IPS-NIHi7 (cell line): ENCODE results near the gene SORBS1.

Experiments used
- DNase-seq: peaks from one replicate; pipeline ENCODE4 v3.0.0; 2012; ENCODE audit warnings: mixed read lengths; ENCODE audit errors: extremely low spot score

The SORBS1 gene

DNA sequence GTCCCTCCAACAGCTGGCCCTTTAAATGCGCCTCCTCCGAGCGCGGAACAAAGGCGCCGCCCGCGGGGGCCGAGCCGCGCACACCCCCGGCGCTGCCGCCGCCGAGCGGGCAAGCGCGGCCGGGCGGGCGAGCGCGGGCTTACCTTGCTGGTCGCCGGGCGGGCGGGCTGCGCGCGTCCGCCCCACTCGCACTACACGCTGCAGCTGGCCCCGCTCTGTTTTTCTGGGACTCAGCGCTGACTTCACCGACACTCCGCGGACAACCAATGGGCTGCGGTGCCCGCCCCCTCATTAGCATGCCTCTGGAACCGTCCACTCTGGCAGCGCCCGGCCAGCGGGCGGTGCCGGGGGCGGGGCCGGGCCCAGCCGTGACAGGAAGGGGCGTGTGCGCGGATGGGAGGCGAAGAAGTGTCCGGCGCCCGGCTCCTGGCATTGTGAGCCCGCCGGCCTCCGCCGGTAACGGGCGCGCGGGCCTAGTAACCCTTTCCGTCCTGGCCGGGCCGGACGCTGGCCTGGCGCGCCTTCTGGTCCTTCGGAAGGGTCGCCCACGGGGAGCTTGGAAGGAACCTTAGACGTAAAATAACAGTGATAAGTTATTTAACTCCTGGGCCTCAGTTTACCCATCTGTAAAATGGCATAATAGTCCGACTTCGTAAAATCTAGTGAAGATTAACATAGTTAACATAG lies at the start of gene SORBS1:
Gene SORBS1, minus strand, starts transcription at position 195 of the 687 bp plus-strand sequence. CDS start 120,236 bp downstream, outside the sequence.
- DNase-seq: peak; percentile 99

DNA sequence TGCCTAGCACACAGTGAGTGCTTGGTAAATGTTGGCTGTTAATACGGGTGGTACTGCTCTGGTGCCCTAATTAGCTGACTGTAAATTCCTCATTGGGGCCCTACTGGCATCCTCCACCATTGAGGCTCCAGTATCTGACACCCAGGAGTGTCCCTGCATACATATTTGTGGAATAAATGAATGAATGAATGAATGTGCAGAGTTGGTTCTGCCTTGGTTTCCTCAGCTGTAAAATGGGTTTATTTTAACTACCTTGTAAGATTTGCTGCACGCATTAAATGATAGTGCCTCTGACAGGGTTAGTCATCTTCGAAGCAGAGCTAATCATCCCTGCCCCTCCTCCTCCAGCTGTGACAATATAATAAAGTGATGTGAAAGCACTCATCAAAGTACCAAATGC lies 49.6 kb upstream of the SORBS1 start:
- no peak for DNase-seq

DNA sequence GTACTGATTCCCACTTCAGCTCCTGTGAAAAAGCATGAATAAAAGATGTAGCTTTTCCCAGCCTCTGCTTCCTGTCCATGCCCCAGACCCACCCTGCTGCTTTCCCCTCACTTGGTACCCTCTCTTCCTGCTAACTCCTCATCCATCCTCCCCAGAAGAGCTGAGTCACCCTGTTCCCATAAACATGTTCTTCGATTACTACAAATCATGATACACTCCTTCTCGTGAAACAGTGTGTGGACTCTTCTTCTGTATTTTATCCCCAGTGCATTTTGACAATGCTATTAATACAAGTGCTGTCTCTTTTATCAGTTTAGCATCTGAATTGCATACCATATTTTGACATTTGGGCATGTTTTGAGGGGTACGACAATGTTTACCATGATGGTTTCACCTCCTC lies 45.8 kb upstream of the SORBS1 start:
- DNase-seq: no peak

DNA sequence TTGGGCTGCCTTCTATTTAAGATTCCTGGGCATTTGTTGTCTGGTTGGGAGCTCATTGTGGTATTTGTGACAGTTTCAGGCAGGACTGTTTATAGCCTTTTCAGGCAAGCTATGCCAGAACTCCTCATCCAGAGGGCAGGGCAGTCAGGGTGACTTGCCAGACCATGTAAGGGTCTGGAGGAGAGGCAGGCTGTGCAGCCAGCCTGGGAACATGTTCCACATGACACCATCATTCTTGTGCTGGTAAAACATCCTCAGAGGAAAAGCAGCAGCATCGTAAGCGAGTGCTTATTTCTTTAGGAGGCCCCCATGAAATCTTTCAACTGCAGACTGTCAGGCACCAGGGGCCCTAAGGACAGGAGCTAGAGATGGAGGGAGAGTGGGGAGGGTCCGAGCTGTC lies 44.0 kb upstream of the SORBS1 start:
- no peak for DNase-seq

GRCh38 chr10:95604630-95605029 lies 43.5 kb upstream of the SORBS1 start:
- no peak for DNase-seq

DNA sequence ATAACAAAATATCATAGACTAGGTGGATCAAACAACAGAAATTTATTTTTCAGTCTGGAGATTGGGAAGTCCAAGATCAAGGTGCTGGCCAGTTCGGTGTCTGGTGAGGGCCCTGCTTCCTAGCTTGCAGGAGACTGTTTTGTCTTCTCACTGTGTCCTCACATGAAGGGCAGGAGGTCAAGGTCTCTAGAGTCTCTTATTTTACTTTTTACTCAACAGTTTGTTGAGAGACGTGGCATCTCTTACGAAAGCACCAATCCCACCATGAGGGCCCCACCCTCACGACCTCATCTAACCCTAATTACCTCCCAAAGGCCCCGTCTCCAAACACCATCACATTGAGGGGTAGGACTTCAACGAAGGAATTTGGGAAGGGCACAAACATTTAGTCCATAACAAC lies 41.2 kb upstream of the SORBS1 start:
- no peak for DNase-seq

GRCh38 chr10:95601116-95601719 lies 40.0 kb upstream of the SORBS1 start:
- DNase-seq: peak; percentile 94

DNA sequence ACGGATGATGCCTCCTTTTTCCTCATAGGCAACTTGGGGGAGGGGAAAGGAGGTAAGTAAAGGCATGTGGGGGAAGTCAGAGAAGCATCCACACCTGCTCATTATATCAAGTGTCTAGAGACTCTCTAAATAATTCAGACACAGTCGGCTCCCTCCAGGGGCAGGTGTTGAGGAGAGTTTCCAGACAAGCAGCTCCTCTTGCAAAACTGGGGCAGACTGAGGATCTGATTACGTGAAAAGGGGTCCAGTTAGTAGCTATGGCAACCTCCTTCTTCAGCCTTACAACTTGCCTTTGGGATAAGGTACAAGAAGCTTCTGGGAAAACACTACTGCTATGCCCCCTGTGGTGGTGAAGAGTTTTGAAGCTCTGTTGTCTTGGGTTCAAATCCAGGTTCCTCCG lies 39.0 kb upstream of the SORBS1 start:
- DNase-seq: no peak

GRCh38 chr10:95597788-95598187 lies 36.6 kb upstream of the SORBS1 start:
- no peak for DNase-seq

GRCh38 chr10:95588025-95588424 lies 26.9 kb upstream of the SORBS1 start:
- no peak for DNase-seq

GRCh38 chr10:95579835-95580535 lies 18.8 kb upstream of the SORBS1 start:
- DNase-seq: no peak

DNA sequence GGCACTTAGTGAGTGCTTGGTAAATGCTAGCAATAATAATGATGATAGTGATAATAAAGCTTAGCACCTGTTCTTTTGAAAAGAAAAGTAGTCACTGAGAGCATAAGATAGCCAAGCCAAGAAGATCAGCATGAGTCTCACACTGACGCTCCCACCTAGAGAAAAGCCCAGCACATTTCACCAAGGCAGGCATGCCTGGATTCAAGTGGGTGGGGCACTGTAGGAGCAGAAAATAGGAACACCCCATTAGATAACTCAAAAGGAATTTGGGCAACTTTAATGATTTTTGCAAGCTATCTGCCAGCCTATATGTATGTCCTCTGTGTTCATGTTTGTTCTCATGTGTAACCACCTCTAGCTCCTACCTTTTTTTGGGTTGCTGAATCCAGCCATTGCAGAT lies 18.1 kb upstream of the SORBS1 start:
- DNase-seq: no peak

GRCh38 chr10:95578619-95579018 lies 17.4 kb upstream of the SORBS1 start:
- DNase-seq: no peak

- no peak for DNase-seq
These were observed 13.6 kb upstream of the SORBS1 start for GRCh38 chr10:95574649-95575365.

- DNase-seq: no peak
These were observed 12.9 kb upstream of the SORBS1 start for GRCh38 chr10:95573964-95574604.

- DNase-seq: no peak
These were observed 12.4 kb upstream of the SORBS1 start for GRCh38 chr10:95573527-95573926.

DNA sequence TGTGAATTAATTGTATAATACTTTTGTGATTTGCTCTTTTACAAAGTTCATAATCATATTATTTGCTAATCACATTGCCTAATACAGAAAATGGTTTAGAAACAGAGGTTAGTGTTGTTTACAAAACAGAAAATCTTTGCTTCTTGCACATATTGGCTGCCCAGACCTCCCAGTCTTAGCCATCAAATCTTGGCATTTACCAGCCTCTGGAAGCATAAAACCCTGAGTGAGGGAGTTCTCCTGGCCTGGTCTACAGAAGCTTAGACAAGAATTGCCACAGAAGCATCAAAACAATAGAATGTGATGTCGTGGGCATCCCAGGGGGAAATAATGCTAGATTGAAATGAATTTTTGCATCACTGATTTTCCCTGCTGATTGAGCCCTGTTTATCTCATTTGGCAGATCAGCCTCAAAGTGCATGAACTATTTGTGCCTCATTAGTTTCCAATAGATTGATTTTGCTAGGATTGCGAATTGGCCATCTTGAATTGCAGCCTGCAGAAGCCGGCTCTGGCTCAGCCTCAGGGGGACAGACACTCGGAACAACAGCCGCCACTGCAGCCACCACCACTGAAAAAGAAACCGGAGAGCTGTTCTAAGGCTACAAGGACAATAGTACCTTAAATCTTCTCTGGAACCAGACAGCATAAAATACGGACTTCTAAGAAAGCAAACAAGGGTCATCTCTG lies 11.1 kb upstream of the SORBS1 start:
- DNase-seq: no peak

- no peak for DNase-seq
These were observed 10.2 kb upstream of the SORBS1 start for GRCh38 chr10:95571390-95571789.

DNA sequence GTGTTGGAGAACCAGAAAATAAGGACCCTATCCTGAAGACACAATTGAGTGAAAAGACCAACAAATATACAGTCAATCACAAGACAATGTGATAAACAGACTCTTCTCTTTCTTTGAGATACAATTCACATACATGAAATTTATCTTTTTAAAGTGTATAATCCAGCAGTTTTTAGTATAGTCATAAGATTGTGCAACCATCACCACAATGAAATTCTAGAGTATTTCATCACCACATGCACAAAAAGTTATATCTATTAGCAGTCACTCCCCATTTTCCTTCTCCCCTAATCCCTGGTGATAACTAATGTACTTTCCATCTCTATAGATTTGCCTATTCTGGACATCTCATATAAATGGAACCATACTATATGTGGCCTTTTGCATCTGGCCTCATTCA lies 8.2 kb upstream of the SORBS1 start:
- DNase-seq: no peak

- no peak for DNase-seq
These were observed 6.9 kb upstream of the SORBS1 start for GRCh38 chr10:95567903-95568630.

DNA sequence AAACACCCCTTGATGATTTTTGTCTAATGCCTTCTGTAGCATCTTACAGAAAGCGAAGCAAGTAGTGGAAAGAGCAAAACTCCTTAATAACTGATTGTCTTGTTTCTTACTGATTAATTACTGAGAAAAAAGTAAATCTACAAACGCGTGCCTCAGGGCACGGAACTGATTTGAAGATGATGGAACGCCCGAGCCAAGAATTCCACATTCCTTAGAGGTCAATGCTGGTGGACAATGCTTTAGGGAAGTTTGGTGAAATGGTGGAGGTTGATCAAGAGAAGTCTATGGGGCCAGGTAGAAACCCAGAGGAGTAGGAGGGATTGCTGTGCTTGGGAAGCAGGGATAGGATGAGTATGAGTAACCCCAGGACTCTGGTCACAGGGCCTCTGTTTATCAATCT lies 5.0 kb upstream of the SORBS1 start:
- DNase-seq: no peak
